C4-2B (cell line): ENCODE measurements around the gene PLAAT2.

ENCODE experiments used
- CTCF ChIP-seq: fragments of 450-650 bp; conservative IDR thresholded peaks from 2 replicates; pipeline ENCODE4 v1.5.1; 2017; ENCODE audit warnings: mild to moderate bottlenecking
- ZFX ChIP-seq: fragments of 450-650 bp; IDR thresholded peaks from 2 replicates; pipeline ENCODE4 v1.6.1; 2017

- TF ChIP-seq CTCF (no peak), ZFX (no peak)
Measured at GRCh38 chr11:63530021-63530420, 33.2 kb downstream of the PLAAT2 start.
